Natural killer cell (primary cell): ENCODE measurements around the gene NKD1. TPM values are rescaled to one million over a fixed set of nuclear protein-coding genes. Genes with fewer than 3 reads are reported as not detected.

Experiments used
- ATAC-seq, 3 donors: fragments of 150-1000 bp in 2 of 3; fragments of 200-7000 bp in 1 of 3; cut with Tn5 transposase; 1 replicate in 1 of 3; 2 replicates in 2 of 3; pipeline ENCODE4 v1.10.0; 2021; ENCODE audit warnings: mild to moderate bottlenecking in 2 of 3, moderate library complexity in 2 of 3
- DNase-seq, 2 donors: peaks; one replicate each; pipeline versions ENCODE4 v3.0.0 to v3.0.0-alpha.2; 2013 to 2021; ENCODE audit warnings: mixed read lengths in 1 of 2
- H3K27ac ChIP-seq: one replicate; pipeline ENCODE4 v1.5.1; 2013; ENCODE audit warnings: mild to moderate bottlenecking, low read length
- H3K27me3 ChIP-seq: one replicate; pipeline ENCODE4 v1.6.1; 2013; ENCODE audit warnings: low read length; ENCODE audit not compliant: control insufficient read depth, insufficient read depth
- H3K36me3 ChIP-seq: one replicate; pipeline ENCODE4 v1.6.1; 2013; ENCODE audit warnings: low read length; ENCODE audit not compliant: control insufficient read depth, insufficient read depth
- H3K4me1 ChIP-seq: one replicate; pipeline ENCODE4 v1.6.1; 2013; ENCODE audit warnings: low read length; ENCODE audit not compliant: control insufficient read depth, insufficient read depth
- H3K4me3 ChIP-seq: one replicate; pipeline ENCODE4 v1.5.1; 2013; ENCODE audit warnings: low read length
- H3K9me3 ChIP-seq: one replicate; pipeline ENCODE4 v1.6.1; 2013; ENCODE audit warnings: low read length; ENCODE audit not compliant: control insufficient read depth, insufficient read depth
- H3K27ac Mint-ChIP-seq, 2 donors: one replicate each; pipeline ENCODE4 v1.8.0; 2022; ENCODE audit warnings: mild to moderate bottlenecking in 2 of 2, mixed read lengths in 2 of 2, moderate library complexity in 1 of 2
- H3K27me3 Mint-ChIP-seq, 2 donors: one replicate each; pipeline ENCODE4 v1.8.0; 2022; ENCODE audit warnings: low read depth in 2 of 2, mixed read lengths in 2 of 2
- H3K36me3 Mint-ChIP-seq: one replicate; pipeline ENCODE4 v1.8.0; 2022; ENCODE audit warnings: mixed read lengths
- H3K4me1 Mint-ChIP-seq, 2 donors: one replicate each; pipeline ENCODE4 v1.8.0; 2022; ENCODE audit warnings: mixed read lengths in 2 of 2
- H3K4me3 Mint-ChIP-seq: one replicate; pipeline ENCODE4 v1.8.0; 2022; ENCODE audit warnings: mild to moderate bottlenecking, moderate library complexity, mixed read lengths
- H3K9me3 Mint-ChIP-seq, 2 donors: one replicate each; pipeline ENCODE4 v1.8.0; 2022; ENCODE audit warnings: mixed read lengths in 2 of 2
- WGBS: methylation state at CpG from one replicate; pipeline ENCODE4 v1.1.7; 2013; ENCODE audit warnings: missing lambda C conversion rate; ENCODE audit not compliant: insufficient coverage; 5-methylcytosine and 5-hydroxymethylcytosine counted together
- intact Hi-C: fragments of 100-400 bp; cut with micrococcal nuclease; formaldehyde crosslinking; loops from one replicate; pipeline ENCODE4 v1.14.2; 2022
- total RNA-seq, 4 donors: library from RNA; stranded (reverse); fragments of 120-200 nt in 1 of 4; gene quantifications; one replicate each; pipeline versions ENCODE4 v1.2.3 to v1.2.4, GENCODE V29; 2013 to 2022
- TF ChIP-seq, protein P1 (sequence below): fragments of 200-600 bp; IDR thresholded peaks from one replicate; pipeline ENCODE4 v1.8.0; 2022; ENCODE audit warnings: antibody characterized with exemption

Gene NKD1
- total RNA-seq, 3 donors from 2014 or later (not counting 1 experiment from before 2014, with no cell fraction given): 0.75 to 1.5 (median 1.0) TPM

DNA sequence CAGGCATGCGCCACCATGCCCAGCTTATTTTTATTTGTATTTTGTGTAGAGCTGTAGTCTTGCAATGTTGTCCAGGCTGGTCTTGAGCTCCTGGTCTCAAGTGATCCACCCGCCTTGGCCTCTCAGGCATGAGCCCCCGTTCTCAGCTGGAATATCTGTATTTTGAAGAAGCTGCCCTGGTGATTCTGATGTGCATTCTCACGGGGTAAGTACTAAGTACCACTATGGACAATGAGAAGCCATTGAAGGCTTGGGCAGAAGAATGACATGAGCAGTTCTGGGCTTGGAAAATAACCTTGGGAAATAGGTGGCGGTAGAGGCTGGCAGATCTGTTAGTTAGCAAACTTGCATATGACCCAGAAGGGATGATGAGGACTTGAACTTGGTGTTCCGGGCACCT, 15.6 kb upstream of the NKD1 start:
- Mint-ChIP-seq H3K27ac (no peak overlapping the region), H3K4me3 (no peak overlapping the region), H3K4me1 (no peaks in the 10 kb centered on the region), H3K27me3 (peaks cover 17 to 61% of the 10 kb centered on the region in 2 donors), H3K36me3 (no peaks in the 10 kb centered on the region), H3K9me3 (no peaks in the 10 kb centered on the region)
- TF ChIP-seq, protein P1, sequence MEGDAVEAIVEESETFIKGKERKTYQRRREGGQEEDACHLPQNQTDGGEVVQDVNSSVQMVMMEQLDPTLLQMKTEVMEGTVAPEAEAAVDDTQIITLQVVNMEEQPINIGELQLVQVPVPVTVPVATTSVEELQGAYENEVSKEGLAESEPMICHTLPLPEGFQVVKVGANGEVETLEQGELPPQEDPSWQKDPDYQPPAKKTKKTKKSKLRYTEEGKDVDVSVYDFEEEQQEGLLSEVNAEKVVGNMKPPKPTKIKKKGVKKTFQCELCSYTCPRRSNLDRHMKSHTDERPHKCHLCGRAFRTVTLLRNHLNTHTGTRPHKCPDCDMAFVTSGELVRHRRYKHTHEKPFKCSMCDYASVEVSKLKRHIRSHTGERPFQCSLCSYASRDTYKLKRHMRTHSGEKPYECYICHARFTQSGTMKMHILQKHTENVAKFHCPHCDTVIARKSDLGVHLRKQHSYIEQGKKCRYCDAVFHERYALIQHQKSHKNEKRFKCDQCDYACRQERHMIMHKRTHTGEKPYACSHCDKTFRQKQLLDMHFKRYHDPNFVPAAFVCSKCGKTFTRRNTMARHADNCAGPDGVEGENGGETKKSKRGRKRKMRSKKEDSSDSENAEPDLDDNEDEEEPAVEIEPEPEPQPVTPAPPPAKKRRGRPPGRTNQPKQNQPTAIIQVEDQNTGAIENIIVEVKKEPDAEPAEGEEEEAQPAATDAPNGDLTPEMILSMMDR: no peak
- Histone ChIP-seq H3K27ac (no peak overlapping the region), H3K36me3 (no peaks in the 10 kb centered on the region), H3K9me3 (peaks cover 4% of the 10 kb centered on the region), H3K27me3 (no peaks in the 10 kb centered on the region), H3K4me3 (no peak overlapping the region), H3K4me1 (no peaks in the 10 kb centered on the region)
- no peak for DNase-seq
- intact Hi-C loops: no loop called here
- 91% methylated on average over 6 of the region's 6 CpGs for WGBS
- no peak for ATAC-seq

DNA sequence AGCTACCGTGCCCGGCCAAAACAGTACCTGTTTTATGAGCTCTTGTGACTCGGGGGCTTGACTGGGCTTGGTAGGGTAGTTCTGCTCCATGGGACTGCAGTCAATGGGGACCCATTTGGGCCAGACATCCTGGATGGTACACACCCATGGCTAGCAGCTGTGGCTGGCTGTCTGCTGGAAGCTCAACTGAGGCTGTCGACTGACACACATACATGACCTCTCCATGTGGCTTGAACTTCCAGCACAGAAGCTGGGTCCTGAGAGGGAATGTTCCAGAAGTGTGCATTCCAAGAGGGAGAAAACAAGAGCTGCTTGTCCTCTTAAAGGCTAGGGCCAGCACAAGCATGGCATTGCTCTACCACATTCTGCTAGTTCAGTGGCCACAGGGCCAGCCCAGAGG, 14.9 kb upstream of the NKD1 start:
- Histone ChIP-seq H3K27ac (no peak overlapping the region), H3K36me3 (no peaks in the 10 kb centered on the region), H3K4me3 (no peak overlapping the region), H3K4me1 (no peaks in the 10 kb centered on the region), H3K27me3 (no peaks in the 10 kb centered on the region), H3K9me3 (peaks cover 4% of the 10 kb centered on the region)
- DNase-seq (no peak), ATAC-seq (no peak)
- TF ChIP-seq, protein P1: no peak
- H3K9me3 Mint-ChIP-seq: no peaks in the 10 kb centered on the region
- H3K27ac Mint-ChIP-seq: no peak overlapping the region
- H3K4me1 Mint-ChIP-seq: no peaks in the 10 kb centered on the region
- 88% methylated on average over 4 of the region's 4 CpGs for WGBS
- no peaks in the 10 kb centered on the region for H3K36me3 Mint-ChIP-seq
- H3K4me3 Mint-ChIP-seq: no peak overlapping the region
- H3K27me3 Mint-ChIP-seq: peaks cover 11 to 53% of the 10 kb centered on the region in 2 donors
- intact Hi-C loops: no loop called here

DNA sequence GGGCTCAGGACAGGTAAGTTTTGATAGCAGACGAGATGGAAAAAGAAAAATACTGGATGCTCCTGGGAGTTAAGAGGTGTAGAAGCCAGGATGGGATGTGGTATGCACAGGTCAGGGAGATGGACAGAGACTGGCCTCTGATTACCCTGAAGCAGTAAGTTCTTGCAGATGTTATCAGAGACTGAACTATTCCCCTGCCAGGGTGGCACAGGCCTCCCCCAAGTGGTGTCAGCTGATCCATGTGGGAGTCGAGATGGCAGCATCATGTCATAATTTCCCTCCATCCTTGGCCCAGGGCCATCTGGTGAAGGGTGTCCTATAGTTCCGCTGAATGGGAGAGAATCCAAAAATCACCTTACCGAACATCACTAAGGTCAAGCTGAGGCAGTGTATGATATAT, 14.1 kb upstream of the NKD1 start:
- intact Hi-C loops: no loop called here
- Mint-ChIP-seq H3K4me1 (no peaks in the 10 kb centered on the region), H3K36me3 (no peaks in the 10 kb centered on the region), H3K27ac (no peak overlapping the region), H3K9me3 (no peaks in the 10 kb centered on the region), H3K4me3 (no peak overlapping the region), H3K27me3 (peaks cover 9 to 46% of the 10 kb centered on the region in 2 donors)
- DNase-seq: no peak
- Histone ChIP-seq H3K4me3 (no peak overlapping the region), H3K27me3 (no peaks in the 10 kb centered on the region), H3K4me1 (no peaks in the 10 kb centered on the region), H3K27ac (no peak overlapping the region), H3K9me3 (peaks cover under 1% of the 10 kb centered on the region), H3K36me3 (no peaks in the 10 kb centered on the region)
- TF ChIP-seq, protein P1: no peak
- WGBS: 84% methylated on average over 3 of the region's 4 CpGs
- ATAC-seq: no peak

DNA sequence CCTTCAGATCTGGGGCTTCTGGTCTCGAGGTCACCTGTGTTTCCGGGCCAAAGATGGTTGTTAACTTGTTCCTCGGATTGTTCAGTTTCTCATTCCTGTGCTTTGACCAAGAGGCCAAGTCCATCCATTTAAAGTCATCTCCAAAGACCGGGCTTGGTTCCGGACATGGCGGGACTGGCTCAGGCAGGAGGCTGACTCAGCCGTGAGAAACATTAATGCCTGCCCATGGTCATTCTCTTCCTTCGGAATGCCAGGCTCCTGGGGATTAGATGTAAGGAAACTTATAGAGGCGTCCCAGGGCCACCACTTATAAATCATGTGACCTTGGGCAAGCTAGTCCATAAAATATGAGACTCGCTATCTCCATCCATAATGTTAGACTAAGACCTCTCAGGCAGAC, 13.6 kb upstream of the NKD1 start:
- H3K27ac ChIP-seq: no peak overlapping the region
- ATAC-seq (no peak), DNase-seq (no peak)
- H3K4me3 Mint-ChIP-seq: no peak overlapping the region
- H3K27me3 Mint-ChIP-seq: peaks cover 12 to 41% of the 10 kb centered on the region in 2 donors
- no peaks in the 10 kb centered on the region for H3K9me3 Mint-ChIP-seq
- TF ChIP-seq, protein P1: no peak
- H3K9me3 ChIP-seq: no peaks in the 10 kb centered on the region
- no peak overlapping the region for H3K4me3 ChIP-seq
- no peaks in the 10 kb centered on the region for H3K27me3 ChIP-seq
- no peak overlapping the region for H3K27ac Mint-ChIP-seq
- no peaks in the 10 kb centered on the region for H3K36me3 Mint-ChIP-seq
- H3K4me1 ChIP-seq: no peaks in the 10 kb centered on the region
- intact Hi-C loops: no loop called here
- no peaks in the 10 kb centered on the region for H3K4me1 Mint-ChIP-seq
- H3K36me3 ChIP-seq: no peaks in the 10 kb centered on the region
- 93% methylated on average over 10 of the region's 10 CpGs for WGBS
